Measurements from ENCODE around the gene SLC12A1. TPM values are rescaled to one million over a fixed set of nuclear protein-coding genes. Genes with fewer than 3 reads are reported as not detected.

The SLC12A1 gene
- total RNA-seq, 2 donors from 2014 or later: not detected

- 95% methylated on average over 2 of the region's 2 CpGs; no CpG with 5 or more reads in 1 of the 2 experiments for WGBS, 2 experiments (ENCODE audit: insufficient coverage in 1 of 2, insufficient read length in 1 of 2)
- Mint-ChIP-seq H3K36me3 (ENCODE audit: low read depth) (peaks cover 33% of the 10 kb centered on the region), H3K4me3 (no peak overlapping the region), H3K27me3 (ENCODE audit: insufficient read depth) (no peaks in the 10 kb centered on the region), H3K9me3 (no peaks in the 10 kb centered on the region), H3K27ac (no peak overlapping the region), H3K4me1 (peaks cover 18% of the 10 kb centered on the region)
- Histone ChIP-seq H3K9me3 (ENCODE audit: control insufficient read depth, low read length) (no peaks in the 10 kb centered on the region), H3K9ac (ENCODE audit: extremely low read depth, low read length, poor library complexity, severe bottlenecking) (no peak overlapping the region), H3K27me3 (ENCODE audit: control insufficient read depth, insufficient read depth, low read length, poor library complexity, severe bottlenecking) (no peaks in the 10 kb centered on the region), H3K4me1 (ENCODE audit: control insufficient read depth, insufficient read depth, low read length) (no peaks in the 10 kb centered on the region), H3K27ac (ENCODE audit: low read depth, low read length) (no peak overlapping the region), H3K4me3 (ENCODE audit: low read length) (no peak overlapping the region), H3K36me3 (ENCODE audit: control insufficient read depth, insufficient read depth, low read length) (peaks cover 34% of the 10 kb centered on the region)
- DNase-seq: peak; percentile 72
- peak; percentile 71 for TF ChIP-seq CTCF (conservative IDR thresholded peaks at IDR 0.05)
These were observed 130.8 kb downstream of the SLC12A1 start for GRCh38 chr15:48336940-48337339.

- DNase-seq: no peak
- H3K4me3 ChIP-seq (ENCODE audit: low read length): no peak overlapping the region
- H3K9me3 Mint-ChIP-seq: no peaks in the 10 kb centered on the region
- no peak overlapping the region for H3K27ac Mint-ChIP-seq
- no peak overlapping the region for H3K4me3 Mint-ChIP-seq
- no peaks in the 10 kb centered on the region for H3K27me3 ChIP-seq (ENCODE audit: control insufficient read depth, insufficient read depth, low read length, poor library complexity, severe bottlenecking)
- H3K36me3 Mint-ChIP-seq (ENCODE audit: low read depth): peaks cover 37% of the 10 kb centered on the region
- no peak overlapping the region for H3K27ac ChIP-seq (ENCODE audit: low read depth, low read length)
- H3K4me1 ChIP-seq (ENCODE audit: control insufficient read depth, insufficient read depth, low read length): no peaks in the 10 kb centered on the region
- peaks cover 41% of the 10 kb centered on the region for H3K36me3 ChIP-seq (ENCODE audit: control insufficient read depth, insufficient read depth, low read length)
- no peak for TF ChIP-seq CTCF (conservative IDR thresholded peaks at IDR 0.05)
- peaks cover 15% of the 10 kb centered on the region for H3K4me1 Mint-ChIP-seq
- H3K9me3 ChIP-seq (ENCODE audit: control insufficient read depth, low read length): no peaks in the 10 kb centered on the region
- WGBS, 2 experiments (ENCODE audit: insufficient coverage in 1 of 2, insufficient read length in 1 of 2): 88 to 100% methylated on average over 1 of the region's 1 CpG
- H3K9ac ChIP-seq (ENCODE audit: extremely low read depth, low read length, poor library complexity, severe bottlenecking): no peak overlapping the region
- H3K27me3 Mint-ChIP-seq (ENCODE audit: insufficient read depth): no peaks in the 10 kb centered on the region
These were observed 131.5 kb downstream of the SLC12A1 start for GRCh38 chr15:48337607-48338006.

GRCh38 chr15:48340111-48340510, 134.0 kb downstream of the SLC12A1 start:
- H3K9me3 Mint-ChIP-seq: no peaks in the 10 kb centered on the region
- no peaks in the 10 kb centered on the region for H3K27me3 Mint-ChIP-seq (ENCODE audit: insufficient read depth)
- H3K36me3 Mint-ChIP-seq (ENCODE audit: low read depth): peaks cover 41% of the 10 kb centered on the region
- H3K36me3 ChIP-seq (ENCODE audit: control insufficient read depth, insufficient read depth, low read length): peaks cover 49% of the 10 kb centered on the region
- H3K9ac ChIP-seq (ENCODE audit: extremely low read depth, low read length, poor library complexity, severe bottlenecking): no peak overlapping the region
- H3K4me1 ChIP-seq (ENCODE audit: control insufficient read depth, insufficient read depth, low read length): no peaks in the 10 kb centered on the region
- no peak overlapping the region for H3K4me3 Mint-ChIP-seq
- H3K27ac ChIP-seq (ENCODE audit: low read depth, low read length): no peak overlapping the region
- H3K4me3 ChIP-seq (ENCODE audit: low read length): no peak overlapping the region
- TF ChIP-seq CTCF (conservative IDR thresholded peaks at IDR 0.05): no peak
- no peak for DNase-seq
- no peak overlapping the region for H3K27ac Mint-ChIP-seq
- no peaks in the 10 kb centered on the region for H3K9me3 ChIP-seq (ENCODE audit: control insufficient read depth, low read length)
- no peaks in the 10 kb centered on the region for H3K4me1 Mint-ChIP-seq
- WGBS, 2 experiments (ENCODE audit: insufficient coverage in 1 of 2, insufficient read length in 1 of 2): 86 to 90% methylated on average over 4 of the region's 4 CpGs
- H3K27me3 ChIP-seq (ENCODE audit: control insufficient read depth, insufficient read depth, low read length, poor library complexity, severe bottlenecking): no peaks in the 10 kb centered on the region

Measured in endodermal cell (in vitro differentiated cells).